ENCODE results near the gene FHL1. TPM values are rescaled to one million over a fixed set of nuclear protein-coding genes. Genes with fewer than 3 reads are reported as not detected.

The FHL1 gene
- total RNA-seq, 1 donor from 2014 or later, result 337 TPM

GRCh38 chrX:136191171-136191570 is 43.8 kb downstream of the FHL1 start:
- DNase-seq (ENCODE audit: extremely low spot score in 2 of 2), result no peak
- H3K4me1 ChIP-seq, result peaks cover 23% of the 10 kb centered on the region
- no peak overlapping the region for H3K27ac ChIP-seq
- intact Hi-C loops (cut with DNase I), result no loop called here
- no peak overlapping the region for H3K4me3 ChIP-seq
- no peak for TF ChIP-seq POLR2AphosphoS5 (IDR thresholded peaks at IDR 0.05; ENCODE audit: insufficient read depth in 1 of 2, low read depth in 1 of 2)
- TF ChIP-seq POLR2A (IDR thresholded peaks at IDR 0.05), result no peak
- no peak for TF ChIP-seq CTCF (IDR thresholded peaks at IDR 0.05)
- no peaks in the 10 kb centered on the region for H3K27me3 ChIP-seq
- H3K9me3 ChIP-seq, result no peaks in the 10 kb centered on the region
- H3K36me3 ChIP-seq, result no peaks in the 10 kb centered on the region

GRCh38 chrX:136192135-136192534 is 44.8 kb downstream of the FHL1 start:
- intact Hi-C loops (cut with DNase I), result no loop called here
- no peak overlapping the region for H3K27ac ChIP-seq
- TF ChIP-seq POLR2AphosphoS5 (IDR thresholded peaks at IDR 0.05; ENCODE audit: insufficient read depth in 1 of 2, low read depth in 1 of 2) (no peak), CTCF (IDR thresholded peaks at IDR 0.05) (no peak), POLR2A (IDR thresholded peaks at IDR 0.05) (no peak)

GRCh38 chrX:136192839-136193414 is 45.6 kb downstream of the FHL1 start:
- Histone ChIP-seq H3K27ac (no peak overlapping the region), H3K9me3 (no peaks in the 10 kb centered on the region), H3K4me3 (no peak overlapping the region), H3K36me3 (no peaks in the 10 kb centered on the region), H3K4me1 (peaks cover 28% of the 10 kb centered on the region), H3K27me3 (no peaks in the 10 kb centered on the region)
- intact Hi-C loops (cut with DNase I), result no loop called here
- no peak for DNase-seq (ENCODE audit: extremely low spot score in 2 of 2)
- TF ChIP-seq CTCF (IDR thresholded peaks at IDR 0.05) (no peak), POLR2AphosphoS5 (IDR thresholded peaks at IDR 0.05; ENCODE audit: insufficient read depth in 1 of 2, low read depth in 1 of 2) (no peak), POLR2A (IDR thresholded peaks at IDR 0.05) (no peak)

More at GRCh38 chrX:136192135-136192534, 44.8 kb downstream of the FHL1 start:
- no peak for DNase-seq (ENCODE audit: extremely low spot score in 2 of 2)
- Histone ChIP-seq H3K36me3 (no peaks in the 10 kb centered on the region), H3K9me3 (no peaks in the 10 kb centered on the region), H3K27me3 (no peaks in the 10 kb centered on the region), H3K4me1 (peaks cover 28% of the 10 kb centered on the region), H3K4me3 (no peak overlapping the region)

GRCh38 chrX:136193771-136194170 is 46.4 kb downstream of the FHL1 start:
- no peak overlapping the region for H3K27ac ChIP-seq
- no peaks in the 10 kb centered on the region for H3K36me3 ChIP-seq
- H3K4me1 ChIP-seq, result peaks cover 28% of the 10 kb centered on the region
- H3K27me3 ChIP-seq, result no peaks in the 10 kb centered on the region
- intact Hi-C loops (cut with DNase I), result no loop called here
- no peaks in the 10 kb centered on the region for H3K9me3 ChIP-seq
- TF ChIP-seq POLR2AphosphoS5 (IDR thresholded peaks at IDR 0.05; ENCODE audit: insufficient read depth in 1 of 2, low read depth in 1 of 2), result no peak
- no peak for TF ChIP-seq POLR2A (IDR thresholded peaks at IDR 0.05)
- no peak for TF ChIP-seq CTCF (IDR thresholded peaks at IDR 0.05)
- H3K4me3 ChIP-seq, result no peak overlapping the region
- no peak for DNase-seq (ENCODE audit: extremely low spot score in 2 of 2)

GRCh38 chrX:136194536-136194935 is 47.2 kb downstream of the FHL1 start:
- Histone ChIP-seq H3K27me3 (no peaks in the 10 kb centered on the region), H3K4me1 (peaks cover 28% of the 10 kb centered on the region), H3K27ac (no peak overlapping the region), H3K9me3 (no peaks in the 10 kb centered on the region), H3K4me3 (no peak overlapping the region), H3K36me3 (no peaks in the 10 kb centered on the region)
- intact Hi-C loops (cut with DNase I), result no loop called here
- no peak for DNase-seq (ENCODE audit: extremely low spot score in 2 of 2)
- TF ChIP-seq POLR2A (IDR thresholded peaks at IDR 0.05), result no peak
- TF ChIP-seq CTCF (IDR thresholded peaks at IDR 0.05), result no peak
- TF ChIP-seq POLR2AphosphoS5 (IDR thresholded peaks at IDR 0.05; ENCODE audit: insufficient read depth in 1 of 2, low read depth in 1 of 2), result no peak
